ENCODE data around the gene NDUFA13.

DNA sequence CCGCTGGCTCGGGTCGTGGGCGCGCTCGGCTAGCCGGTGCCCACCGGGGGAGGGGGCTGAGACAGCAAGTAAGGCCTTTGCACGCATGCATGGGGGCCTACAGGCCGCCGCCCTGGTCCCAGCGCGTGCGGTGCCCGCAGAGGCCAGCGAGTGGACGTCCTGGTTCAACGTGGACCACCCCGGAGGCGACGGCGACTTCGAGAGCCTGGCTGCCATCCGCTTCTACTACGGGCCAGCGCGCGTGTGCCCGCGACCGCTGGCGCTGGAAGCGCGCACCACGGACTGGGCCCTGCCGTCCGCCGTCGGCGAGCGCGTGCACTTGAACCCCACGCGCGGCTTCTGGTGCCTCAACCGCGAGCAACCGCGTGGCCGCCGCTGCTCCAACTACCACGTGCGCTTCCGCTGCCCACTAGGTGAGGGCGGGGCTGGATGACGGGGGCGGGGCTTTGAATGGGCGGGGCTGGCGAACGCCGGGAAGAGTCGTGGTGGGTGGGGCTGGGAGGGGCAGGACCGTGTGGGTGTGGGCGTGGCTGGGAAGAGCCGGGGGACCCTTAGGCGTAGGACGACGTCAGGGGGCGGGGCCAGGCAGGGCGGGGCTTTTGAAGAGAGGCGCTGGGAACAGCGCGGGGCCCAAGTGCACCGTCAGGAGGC is 24.2 kb downstream of the NDUFA13 start:
- TF ChIP-seq, protein P1, sequence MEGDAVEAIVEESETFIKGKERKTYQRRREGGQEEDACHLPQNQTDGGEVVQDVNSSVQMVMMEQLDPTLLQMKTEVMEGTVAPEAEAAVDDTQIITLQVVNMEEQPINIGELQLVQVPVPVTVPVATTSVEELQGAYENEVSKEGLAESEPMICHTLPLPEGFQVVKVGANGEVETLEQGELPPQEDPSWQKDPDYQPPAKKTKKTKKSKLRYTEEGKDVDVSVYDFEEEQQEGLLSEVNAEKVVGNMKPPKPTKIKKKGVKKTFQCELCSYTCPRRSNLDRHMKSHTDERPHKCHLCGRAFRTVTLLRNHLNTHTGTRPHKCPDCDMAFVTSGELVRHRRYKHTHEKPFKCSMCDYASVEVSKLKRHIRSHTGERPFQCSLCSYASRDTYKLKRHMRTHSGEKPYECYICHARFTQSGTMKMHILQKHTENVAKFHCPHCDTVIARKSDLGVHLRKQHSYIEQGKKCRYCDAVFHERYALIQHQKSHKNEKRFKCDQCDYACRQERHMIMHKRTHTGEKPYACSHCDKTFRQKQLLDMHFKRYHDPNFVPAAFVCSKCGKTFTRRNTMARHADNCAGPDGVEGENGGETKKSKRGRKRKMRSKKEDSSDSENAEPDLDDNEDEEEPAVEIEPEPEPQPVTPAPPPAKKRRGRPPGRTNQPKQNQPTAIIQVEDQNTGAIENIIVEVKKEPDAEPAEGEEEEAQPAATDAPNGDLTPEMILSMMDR (IDR thresholded peaks at IDR 0.05; ENCODE audit: low read length): no peak
- TF ChIP-seq EZH2 (optimal IDR thresholded peaks at IDR 0.05; ENCODE audit: low read depth, low read length): no peak
- TF ChIP-seq EZH2phosphoT487 (IDR thresholded peaks at IDR 0.05; ENCODE audit: low read length): no peak
